HepG2 (cell line): ENCODE measurements around the gene SQSTM1. TPM values are rescaled to one million over a fixed set of nuclear protein-coding genes. Genes with fewer than 3 reads are reported as not detected.

Source experiments
- FOSL2 ChIP-seq: sonication (generic); formaldehyde crosslinking; IDR thresholded peaks from 2 replicates; pipeline ENCODE4 v1.4.0; 2020; ENCODE audit warnings: missing genetic modification reagents
- GFI1 ChIP-seq: sonication (generic); formaldehyde crosslinking; IDR thresholded peaks from 2 replicates; pipeline ENCODE4 v1.5.0; 2020; ENCODE audit warnings: missing genetic modification reagents, mild to moderate bottlenecking, borderline replicate concordance
- GTF2F1 ChIP-seq: fragments of 150-350 bp; IDR thresholded peaks from 2 replicates; pipeline ENCODE4 v1.6.1; 2014; ENCODE audit warnings: low read length
- MIER3 ChIP-seq: IDR thresholded peaks from 2 replicates; pipeline ENCODE4 v1.6.1; 2016; ENCODE audit warnings: missing compliant biosample characterization, borderline replicate concordance
- PHF20 ChIP-seq: sonication (generic); formaldehyde crosslinking; IDR thresholded peaks from 2 replicates; pipeline ENCODE4 v1.5.0; 2020; ENCODE audit warnings: mild to moderate bottlenecking, missing genetic modification reagents
- ZFP36L2 ChIP-seq: sonication (generic); formaldehyde crosslinking; IDR thresholded peaks from 2 replicates; pipeline ENCODE4 v1.4.0; 2020; ENCODE audit warnings: missing genetic modification reagents
- ZHX1 ChIP-seq: sonication (generic); formaldehyde crosslinking; IDR thresholded peaks from 2 replicates; pipeline ENCODE4 v1.8.1; 2022; ENCODE audit warnings: low read depth, mild to moderate bottlenecking, missing genetic modification reagents
- ZNF224 ChIP-seq: sonication (generic); formaldehyde crosslinking; IDR thresholded peaks from 2 replicates; pipeline ENCODE4 v1.5.0; 2020; ENCODE audit warnings: mild to moderate bottlenecking, missing genetic modification reagents
- ZNF318 ChIP-seq: sonication (generic); formaldehyde crosslinking; IDR thresholded peaks from 2 replicates; pipeline ENCODE4 v1.4.0; 2020; ENCODE audit warnings: mild to moderate bottlenecking, missing genetic modification reagents
- ZNF576 ChIP-seq: sonication (generic); formaldehyde crosslinking; IDR thresholded peaks from 2 replicates; pipeline ENCODE4 v1.4.0; 2020; ENCODE audit warnings: mild to moderate bottlenecking, missing genetic modification reagents
- ZNF609 ChIP-seq: sonication (generic); formaldehyde crosslinking; IDR thresholded peaks from 2 replicates; pipeline ENCODE4 v1.4.0; 2020; ENCODE audit warnings: mild to moderate bottlenecking, missing genetic modification reagents, borderline replicate concordance
- ZSCAN20 ChIP-seq: sonication (generic); formaldehyde crosslinking; IDR thresholded peaks from 2 replicates; pipeline ENCODE4 v1.4.0; 2020; ENCODE audit warnings: missing genetic modification reagents, mild to moderate bottlenecking, borderline replicate concordance
- polyA plus RNA-seq, 8 experiments: library from polyadenylated mRNA; depleted of rRNA in 3 of 8; stranded (reverse) in 7 of 8; unstranded in 1 of 8; fragments of >200 nt; fragmentation: Illumina TruSeq in 4 of 8; extraction: Trizol in 4 of 8; gene quantifications; 2 replicates each; pipeline versions ENCODE4 v1.2.1 to v1.2.3, GENCODE V29; 2011 to 2016; ENCODE audit warnings: low read depth in 4 of 8, missing spikeins in 1 of 8, mixed read lengths in 1 of 8; ENCODE audit not compliant: insufficient read depth in 1 of 8
- total RNA-seq, 5 experiments: library from RNA; depleted of rRNA; stranded (reverse); fragments of >200 nt; fragmentation: Illumina TruSeq; extraction: Trizol; gene quantifications; 2 replicates each; pipeline ENCODE4 v1.2.3, GENCODE V29; 2016; ENCODE audit warnings: low read depth in 1 of 5

Gene SQSTM1
- total and polyA plus RNA-seq, 2 of the 13 experiments (the other 11 are each of a cell fraction or from before 2014, with no cell fraction given), result 90.9 to 160 TPM

GRCh38 chr5:179795049-179795862, 25.4 kb upstream of the SQSTM1 start (continued):
- TF ChIP-seq ZHX1 (CRISPR knock-in tag) (0 out of 2 replicates have a peak, but pooled peaks have one; percentile 46), ZNF318 (CRISPR knock-in tag) (no peak), ZNF609 (CRISPR knock-in tag) (no peak), ZNF576 (CRISPR knock-in tag) (no peak), GTF2F1 (no peak), FOSL2 (CRISPR knock-in tag) (no peak), PHF20 (CRISPR knock-in tag) (0 out of 2 replicates have a peak, but pooled peaks have one; percentile 27), ZSCAN20 (CRISPR knock-in tag) (no peak), MIER3 (CRISPR knock-in tag) (0 out of 2 replicates have a peak, but pooled peaks have one; percentile 10), ZFP36L2 (CRISPR knock-in tag) (no peak), GFI1 (CRISPR knock-in tag) (peak; percentile 72), ZNF224 (CRISPR knock-in tag) (no peak)
